Naive thymus-derived CD8-positive, alpha-beta T cell (primary cell): Measurements from ENCODE around the gene RPAP3. TPM values are rescaled to one million over a fixed set of nuclear protein-coding genes. Genes with fewer than 3 reads are reported as not detected.

Experiments
- ATAC-seq, 2 donors: fragments of 150-1000 bp; cut with Tn5 transposase in 1 of 2; sonication (Bioruptor Pico), chemical (Tn5 transposase) in 1 of 2; 1 replicate in 1 of 2; 2 replicates in 1 of 2; pipeline ENCODE4 v1.10.0; 2021; ENCODE audit warnings: mild to moderate bottlenecking in 2 of 2, moderate library complexity in 2 of 2
- POLR2A ChIA-PET: fragments of 350-600 bp; sonication (Branson Sonifier 250); formaldehyde crosslinking; loops from one replicate; lab custom pipeline; 2021; ENCODE audit warnings: antibody characterized with exemption; lab: Charles Lee
- DNase-seq, 10 donors: peaks; one replicate each; pipeline versions ENCODE4 v3.0.0 to v3.0.0-alpha.2; 2020 to 2022
- H3K27ac Mint-ChIP-seq, 10 donors: one replicate each; pipeline ENCODE4 v1.8.0; 2020 to 2022; ENCODE audit warnings: mild to moderate bottlenecking in 10 of 10, mixed read lengths in 10 of 10, moderate library complexity in 4 of 10, inconsistent platforms in 1 of 10
- H3K27me3 Mint-ChIP-seq, 5 donors: one replicate each; pipeline ENCODE4 v1.8.0; 2021 to 2022; ENCODE audit warnings: mixed read lengths in 5 of 5
- H3K36me3 Mint-ChIP-seq, 3 donors: one replicate each; pipeline ENCODE4 v1.8.0; 2020 to 2022; ENCODE audit warnings: mixed read lengths in 3 of 3, mild to moderate bottlenecking in 2 of 3, inconsistent platforms in 1 of 3
- H3K4me1 Mint-ChIP-seq, 4 donors: one replicate each; pipeline ENCODE4 v1.8.0; 2021 to 2022; ENCODE audit warnings: mixed read lengths in 4 of 4
- H3K4me3 Mint-ChIP-seq, 10 donors: one replicate each; pipeline ENCODE4 v1.8.0; 2020 to 2022; ENCODE audit warnings: mild to moderate bottlenecking in 10 of 10, mixed read lengths in 10 of 10, moderate library complexity in 6 of 10, inconsistent platforms in 1 of 10
- H3K9me3 Mint-ChIP-seq, 9 donors: one replicate each; pipeline ENCODE4 v1.8.0; 2020 to 2022; ENCODE audit warnings: mixed read lengths in 9 of 9, mild to moderate bottlenecking in 3 of 9, inconsistent platforms in 1 of 9, moderate library complexity in 1 of 9
- polyA plus RNA-seq, 3 donors: library from polyadenylated mRNA; unstranded; fragments of 300-500 nt; fragmentation: Illumina TruSeq; gene quantifications; one replicate each; pipeline ENCODE4 v1.2.3, GENCODE V29; 2021
- total RNA-seq, 8 experiments: library from RNA in 2 of 8; stranded (reverse) in 2 of 8; gene quantifications; one replicate each; pipeline ENCODE4 v1.2.3 and lab custom pipeline; 2021 to 2026

The RPAP3 gene
- total and polyA plus RNA-seq, 5 experiments from 2014 or later = 34.6 to 41.8 (median 38.7) TPM

- POLR2A ChIA-PET = no interaction called here
- Mint-ChIP-seq H3K27me3 (no peaks in the 10 kb centered on the region), H3K4me3 (no peak overlapping the region), H3K4me1 (peaks cover 0 to 5% (median 3%) of the 10 kb centered on the region in 4 donors), H3K9me3 (no peaks in the 10 kb centered on the region), H3K36me3 (peaks cover 0 to 8% (median 0%) of the 10 kb centered on the region in 3 donors), H3K27ac (peak overlapping the region in 1 of 10 donors; percentile 75)
- no peak for ATAC-seq
- peak in 1 of 10 donors; percentile 21 for DNase-seq
Observed at GRCh38 chr12:47730341-47730744, 24.5 kb upstream of the RPAP3 start.

- ATAC-seq (no peak), DNase-seq (peak in 1 of 10 donors; percentile 32)
- Mint-ChIP-seq H3K4me1 (peaks cover 0 to 8% (median 3%) of the 10 kb centered on the region in 4 donors), H3K4me3 (no peak overlapping the region), H3K36me3 (peaks cover 0 to 13% (median 0%) of the 10 kb centered on the region in 3 donors), H3K27me3 (no peaks in the 10 kb centered on the region), H3K9me3 (no peaks in the 10 kb centered on the region), H3K27ac (peak overlapping the region in 1 of 10 donors; percentile 59)
- POLR2A ChIA-PET = no interaction called here
Observed at GRCh38 chr12:47729233-47729632, 23.4 kb upstream of the RPAP3 start.

GRCh38 chr12:47725893-47726292 lies 20.1 kb upstream of the RPAP3 start:
- Mint-ChIP-seq H3K36me3 (peaks cover 0 to 29% (median 3%) of the 10 kb centered on the region in 3 donors), H3K27me3 (no peaks in the 10 kb centered on the region), H3K9me3 (no peaks in the 10 kb centered on the region), H3K27ac (no peak overlapping the region), H3K4me1 (peaks cover 18 to 25% (median 23%) of the 10 kb centered on the region in 4 donors), H3K4me3 (no peak overlapping the region)
- ATAC-seq = no peak
- POLR2A ChIA-PET = no interaction called here
- no peak for DNase-seq

GRCh38 chr12:47725091-47725772 lies 19.4 kb upstream of the RPAP3 start, which contains the start of gene ENDOU:
TSS of gene ENDOU (minus strand) at chr12:47725490. CDS start at chr12:47725413, 77 bp downstream.
- H3K27ac Mint-ChIP-seq = peak within 1 kb of the TSS in 3 of 10 donors; percentile 52 to 76 (median 67)
- POLR2A ChIA-PET = no interaction called here
- DNase-seq = no peak
- H3K9me3 Mint-ChIP-seq = no peaks in the 10 kb centered on the region
- H3K4me1 Mint-ChIP-seq = peaks cover 20 to 28% (median 26%) of the 10 kb centered on the region in 4 donors
- ATAC-seq = no peak
- H3K27me3 Mint-ChIP-seq = no peaks in the 10 kb centered on the region
- H3K36me3 Mint-ChIP-seq = peaks cover 0 to 29% (median 3%) of the 10 kb centered on the region in 3 donors
- no peak within 1 kb of the TSS for H3K4me3 Mint-ChIP-seq

GRCh38 chr12:47722941-47723631 lies 17.3 kb upstream of the RPAP3 start:
- H3K4me3 Mint-ChIP-seq = peak overlapping the region in 1 of 10 donors; percentile 12

GRCh38 chr12:47722136-47722834 lies 16.5 kb upstream of the RPAP3 start:
- Mint-ChIP-seq H3K36me3 (peaks cover 0 to 32% (median 3%) of the 10 kb centered on the region in 3 donors), H3K27me3 (no peaks in the 10 kb centered on the region), H3K4me1 (peaks cover 31 to 40% (median 35%) of the 10 kb centered on the region in 4 donors), H3K4me3 (peak overlapping the region in 3 of 10 donors; percentile 12 to 58 (median 34)), H3K27ac (peak overlapping the region in 3 of 10 donors; percentile 5 to 70 (median 60)), H3K9me3 (no peaks in the 10 kb centered on the region)
- no peak for ATAC-seq
- no peak for DNase-seq
- POLR2A ChIA-PET = interaction anchor here (1.2 kb wide), 1 partner anchor 20 kb away, joined by 3 read pairs; no protein-coding TSS in a partner anchor

More at GRCh38 chr12:47722941-47723631, 17.3 kb upstream of the RPAP3 start:
- ATAC-seq (no peak), DNase-seq (no peak)
- POLR2A ChIA-PET = no interaction called here
- H3K9me3 Mint-ChIP-seq = no peaks in the 10 kb centered on the region
- H3K36me3 Mint-ChIP-seq = peaks cover 0 to 31% (median 3%) of the 10 kb centered on the region in 3 donors
- peak overlapping the region in 2 of 10 donors; percentile 27 to 67 for H3K27ac Mint-ChIP-seq
- peaks cover 23 to 32% (median 28%) of the 10 kb centered on the region in 4 donors for H3K4me1 Mint-ChIP-seq
- no peaks in the 10 kb centered on the region for H3K27me3 Mint-ChIP-seq

- ATAC-seq = peak; percentile 30 to 53
- Mint-ChIP-seq H3K27me3 (no peaks in the 10 kb centered on the region), H3K9me3 (no peaks in the 10 kb centered on the region), H3K36me3 (peaks cover 0 to 32% (median 3%) of the 10 kb centered on the region in 3 donors), H3K27ac (peak overlapping the region in 5 of 10 donors; percentile 5 to 70 (median 60)), H3K4me1 (peaks cover 31 to 46% (median 42%) of the 10 kb centered on the region in 4 donors), H3K4me3 (peak overlapping the region; percentile 14 to 58 (median 32))
- peak in 4 of 10 donors; percentile 23 to 50 (median 45) for DNase-seq
- POLR2A ChIA-PET = interaction anchor here (1.2 kb wide), 1 partner anchor 20 kb away, joined by 3 read pairs; no protein-coding TSS in a partner anchor
Observed at GRCh38 chr12:47721431-47721973, 15.7 kb upstream of the RPAP3 start.

GRCh38 chr12:47718531-47718930 lies 12.7 kb upstream of the RPAP3 start:
- no peak overlapping the region for H3K4me3 Mint-ChIP-seq
- peaks cover 26 to 64% (median 53%) of the 10 kb centered on the region in 4 donors for H3K4me1 Mint-ChIP-seq
- H3K36me3 Mint-ChIP-seq = peaks cover 0 to 20% (median 0%) of the 10 kb centered on the region in 3 donors
- ATAC-seq = no peak
- peak overlapping the region in 5 of 10 donors; percentile 34 to 88 (median 88) for H3K27ac Mint-ChIP-seq
- POLR2A ChIA-PET = interaction anchor here (0.9 to 1.4 kb wide), 2 partner anchors 12 to 58 kb away, joined by 3 to 4 read pairs; partner anchors contain the start of gene RPAP3
- DNase-seq = no peak
- H3K27me3 Mint-ChIP-seq = no peaks in the 10 kb centered on the region
- no peaks in the 10 kb centered on the region for H3K9me3 Mint-ChIP-seq

- peaks cover 0 to 14% (median 0%) of the 10 kb centered on the region in 3 donors for H3K36me3 Mint-ChIP-seq
- no peaks in the 10 kb centered on the region for H3K9me3 Mint-ChIP-seq
- peak overlapping the region; percentile 74 to 94 (median 88) for H3K27ac Mint-ChIP-seq
- DNase-seq (peak; percentile 37 to 78 (median 60)), ATAC-seq (peak; percentile 79 to 85)
- no peaks in the 10 kb centered on the region for H3K27me3 Mint-ChIP-seq
- POLR2A ChIA-PET = interaction anchor here (0.6 to 1.3 kb wide), 3 partner anchors 43 to 59 kb away, joined by 3 read pairs; no protein-coding TSS in a partner anchor
- peaks cover 28 to 64% (median 48%) of the 10 kb centered on the region in 4 donors for H3K4me1 Mint-ChIP-seq
- H3K4me3 Mint-ChIP-seq = peak overlapping the region in 8 of 10 donors; percentile 14 to 75 (median 48)
Observed at GRCh38 chr12:47717443-47718193, 11.8 kb upstream of the RPAP3 start.

- no peak for ATAC-seq
- POLR2A ChIA-PET = interaction anchor here (0.6 to 1.3 kb wide), 3 partner anchors 44 to 120 kb away, joined by 3 to 4 read pairs (median 3); no protein-coding TSS in a partner anchor
- Mint-ChIP-seq H3K27me3 (no peaks in the 10 kb centered on the region), H3K36me3 (peaks cover 0 to 14% (median 0%) of the 10 kb centered on the region in 3 donors), H3K4me3 (no peak overlapping the region), H3K9me3 (no peaks in the 10 kb centered on the region), H3K27ac (peak overlapping the region in 8 of 10 donors; percentile 38 to 94 (median 79)), H3K4me1 (peaks cover 27 to 60% (median 42%) of the 10 kb centered on the region in 4 donors)
- DNase-seq = no peak
Observed at GRCh38 chr12:47717046-47717442, 11.2 kb upstream of the RPAP3 start.
